Gastroesophageal sphincter (tissue), 4 donors: ENCODE data around the gene GPRC5D. TPM values are rescaled to one million over a fixed set of nuclear protein-coding genes. Genes with fewer than 3 reads are reported as not detected.

Experiments used
- ATAC-seq: fragments of 150-250 bp; one replicate; pipeline ENCODE4 v1.9.1; 2016; ENCODE audit warnings: mild to moderate bottlenecking, moderate library complexity
- H3K27ac ChIP-seq, 4 donors: fragments of 200-600 bp; sonication (generic) in 3 of 4; 1 replicate in 3 of 4; 2 replicates in 1 of 4; pipeline ENCODE4 v1.5.1; 2016 to 2019
- H3K27me3 ChIP-seq: fragments of 200-600 bp; sonication (generic); one replicate; pipeline ENCODE4 v1.5.1; 2019
- H3K36me3 ChIP-seq, 2 donors: fragments of 200-600 bp; sonication (generic); one replicate each; pipeline ENCODE4 v1.5.1; 2019; ENCODE audit warnings: control low read depth in 1 of 2
- H3K4me1 ChIP-seq, 3 donors: fragments of 200-600 bp; sonication (generic); 1 replicate in 2 of 3; 2 replicates in 1 of 3; pipeline ENCODE4 v1.5.1; 2016 to 2019; ENCODE audit warnings: control low read depth in 2 of 3
- H3K4me3 ChIP-seq, 2 donors: fragments of 200-600 bp; sonication (generic); one replicate each; pipeline ENCODE4 v1.5.1; 2019; ENCODE audit warnings: mild to moderate bottlenecking in 1 of 2, moderate library complexity in 1 of 2
- H3K9me3 ChIP-seq, 3 donors: fragments of 200-600 bp; sonication (generic); one replicate each; pipeline ENCODE4 v1.5.1; 2017 to 2019; ENCODE audit warnings: control low read depth in 2 of 3
- CTCF ChIP-seq, 4 experiments: fragments of 200-600 bp in 2 of 4; fragments of 450-650 bp in 2 of 4; sonication (generic) in 1 of 4; IDR thresholded peaks; one replicate each; pipeline ENCODE4 v1.5.1; 2017 to 2019; ENCODE audit warnings: antibody characterized with exemption in 4 of 4, mild to moderate bottlenecking in 2 of 4, moderate library complexity in 2 of 4
- EP300 ChIP-seq: sonication (generic); formaldehyde crosslinking; IDR thresholded peaks from one replicate; pipeline ENCODE4 v1.6.1; 2017; ENCODE audit warnings: antibody characterized with exemption, mild to moderate bottlenecking
- POLR2A ChIP-seq, 2 donors: fragments of 450-650 bp; IDR thresholded peaks; one replicate each; pipeline ENCODE4 v1.6.1; 2017; ENCODE audit warnings: antibody characterized with exemption in 2 of 2, mild to moderate bottlenecking in 2 of 2, moderate library complexity in 1 of 2
- POLR2AphosphoS5 ChIP-seq: sonication (generic); formaldehyde crosslinking; IDR thresholded peaks from one replicate; pipeline ENCODE4 v1.6.1; 2017; ENCODE audit warnings: antibody characterized with exemption
- WGBS, 2 donors: methylation state at CpG; one replicate each; pipeline ENCODE4 v1.1.5; 2018; ENCODE audit warnings: low coverage in 1 of 2; 5-methylcytosine and 5-hydroxymethylcytosine counted together
- total RNA-seq, 4 donors: library from RNA; depleted of rRNA; stranded (reverse); fragments of >200 nt; gene quantifications; one replicate each; pipeline ENCODE4 v1.1.0, GENCODE V29; 2016

Gene GPRC5D
- total RNA-seq, 4 donors from 2014 or later, result not detected

- WGBS, 2 donors, result 68 to 82% methylated on average over 4 of the region's 4 CpGs
- no peak for TF ChIP-seq CTCF (IDR thresholded peaks at IDR 0.05)
- no peak for TF ChIP-seq POLR2A (IDR thresholded peaks at IDR 0.05)
- no peak for TF ChIP-seq POLR2AphosphoS5
- no peak for TF ChIP-seq EP300
- Histone ChIP-seq H3K27me3 (no peaks in the 10 kb centered on the region), H3K36me3 (no peaks in the 10 kb centered on the region), H3K4me1 (peaks cover 0 to 7% (median 0%) of the 10 kb centered on the region in 3 donors), H3K4me3 (no peak overlapping the region), H3K27ac (no peak overlapping the region), H3K9me3 (no peaks in the 10 kb centered on the region)
- ATAC-seq, result no peak
Measured at GRCh38 chr12:12909228-12909994, 42.6 kb downstream of the GPRC5D start.

- 95 to 96% methylated on average over 7 to 10 of the region's 12 CpGs for WGBS, 2 donors
- H3K4me1 ChIP-seq, result peaks cover 0 to 7% (median 0%) of the 10 kb centered on the region in 3 donors
- TF ChIP-seq POLR2AphosphoS5, result no peak
- no peak for TF ChIP-seq POLR2A (IDR thresholded peaks at IDR 0.05)
- TF ChIP-seq EP300, result no peak
- no peak for TF ChIP-seq CTCF (IDR thresholded peaks at IDR 0.05)
- H3K36me3 ChIP-seq, result no peaks in the 10 kb centered on the region
- no peaks in the 10 kb centered on the region for H3K27me3 ChIP-seq
- no peak overlapping the region for H3K27ac ChIP-seq
- no peaks in the 10 kb centered on the region for H3K9me3 ChIP-seq
- no peak for ATAC-seq
- no peak overlapping the region for H3K4me3 ChIP-seq
Measured at GRCh38 chr12:12908711-12909110, 43.3 kb downstream of the GPRC5D start.

- TF ChIP-seq POLR2A (IDR thresholded peaks at IDR 0.05) (no peak), CTCF (IDR thresholded peaks at IDR 0.05) (no peak), POLR2AphosphoS5 (no peak), EP300 (no peak)
- Histone ChIP-seq H3K27me3 (no peaks in the 10 kb centered on the region), H3K4me1 (peaks cover 0 to 7% (median 0%) of the 10 kb centered on the region in 3 donors), H3K36me3 (no peaks in the 10 kb centered on the region), H3K27ac (no peak overlapping the region), H3K4me3 (no peak overlapping the region), H3K9me3 (no peaks in the 10 kb centered on the region)
- WGBS, 2 donors, result 93% methylated on average over 13 of the region's 14 CpGs; no CpG with 5 or more reads in 1 of the 2 donors
- ATAC-seq, result no peak
Measured at GRCh38 chr12:12908252-12908651, 43.7 kb downstream of the GPRC5D start.

GRCh38 chr12:12907552-12907951 lies 44.4 kb downstream of the GPRC5D start:
- no peak for ATAC-seq
- Histone ChIP-seq H3K4me3 (no peak overlapping the region), H3K9me3 (no peaks in the 10 kb centered on the region), H3K36me3 (no peaks in the 10 kb centered on the region), H3K27me3 (no peaks in the 10 kb centered on the region), H3K27ac (no peak overlapping the region), H3K4me1 (peaks cover 0 to 7% (median 0%) of the 10 kb centered on the region in 3 donors)
- TF ChIP-seq CTCF (IDR thresholded peaks at IDR 0.05) (no peak), POLR2AphosphoS5 (no peak), POLR2A (IDR thresholded peaks at IDR 0.05) (no peak)
- 89 to 100% methylated on average over 4 to 5 of the region's 5 CpGs for WGBS, 2 donors
